SIG-M5 treated with dmso at 0.1 percent for 504 hours (cell line): ENCODE results near the gene XRCC5.
"Not testable (repeated sequence)": the region's sequence is repeated elsewhere in the genome, so short reads cannot be mapped to it uniquely, and the experiment has no call there.

Experiments used
- DNase-seq: peaks from one replicate; lab custom pipeline; 2025; ENCODE audit not compliant: unreplicated experiment; lab: John Stamatoyannopoulos, UW

XRCC5 gene

GRCh38 chr2:216117561-216118340, 8.6 kb downstream of the XRCC5 start:
- no peak for DNase-seq

- no peak for DNase-seq
Measured at GRCh38 chr2:216118474-216118873, 9.3 kb downstream of the XRCC5 start.

GRCh38 chr2:216119146-216119545, 10.0 kb downstream of the XRCC5 start:
- no peak for DNase-seq

GRCh38 chr2:216119986-216120385, 10.8 kb downstream of the XRCC5 start:
- DNase-seq: no peak

- no peak for DNase-seq
Measured at GRCh38 chr2:216121255-216121654, 12.1 kb downstream of the XRCC5 start.

DNA sequence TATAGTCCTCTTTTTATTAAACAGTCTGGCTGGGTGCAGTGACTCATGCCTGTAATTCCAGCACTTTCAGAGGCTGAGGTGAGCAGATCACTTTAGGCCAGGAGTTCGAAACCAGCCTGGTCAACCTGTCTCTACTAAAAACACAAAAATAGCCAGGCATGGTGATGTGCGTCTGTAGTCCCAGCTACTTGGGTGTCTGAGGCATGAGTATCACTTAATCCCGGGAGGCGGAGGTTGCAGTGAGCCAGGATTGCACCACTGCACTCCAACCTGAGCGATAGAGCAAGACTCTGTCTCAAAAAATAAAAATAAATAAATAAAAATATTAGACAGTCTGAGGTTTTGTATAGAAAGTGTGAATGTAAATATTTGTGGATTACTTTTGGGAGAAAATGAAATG, 17.8 kb downstream of the XRCC5 start:
- DNase-seq: no peak

DNA sequence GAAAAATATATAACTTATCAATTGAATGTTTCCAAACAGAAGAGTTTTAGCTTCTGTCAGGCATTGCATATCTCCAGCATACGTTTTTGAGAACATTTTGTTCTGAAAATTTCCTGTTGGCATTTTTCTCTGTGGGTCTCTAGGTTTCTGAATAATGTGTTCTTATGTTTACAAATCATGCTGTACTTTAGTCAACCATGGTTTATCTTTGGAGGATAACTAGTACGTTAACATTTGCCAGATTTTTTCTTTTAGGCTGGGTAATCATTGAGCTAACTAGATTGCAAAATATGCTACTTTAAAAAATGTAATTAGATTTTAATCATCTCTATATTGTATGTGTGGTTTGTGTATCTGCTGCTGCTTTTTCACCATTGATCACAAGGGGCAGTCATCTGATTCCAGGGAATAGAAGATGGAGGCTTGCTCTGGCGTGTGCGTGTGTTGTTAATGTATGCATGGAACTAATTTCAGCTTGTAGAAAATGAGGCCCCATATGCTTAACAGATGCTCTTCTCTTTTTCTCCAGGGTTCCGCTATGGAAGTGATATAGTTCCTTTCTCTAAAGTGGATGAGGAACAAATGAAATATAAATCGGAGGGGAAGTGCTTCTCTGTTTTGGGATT, 21.3 kb downstream of the XRCC5 start:
- no peak for DNase-seq

GRCh38 chr2:216131175-216131926, 22.2 kb downstream of the XRCC5 start:
- DNase-seq: peak; percentile 24

GRCh38 chr2:216132585-216132984, 23.4 kb downstream of the XRCC5 start:
- no peak for DNase-seq

DNA sequence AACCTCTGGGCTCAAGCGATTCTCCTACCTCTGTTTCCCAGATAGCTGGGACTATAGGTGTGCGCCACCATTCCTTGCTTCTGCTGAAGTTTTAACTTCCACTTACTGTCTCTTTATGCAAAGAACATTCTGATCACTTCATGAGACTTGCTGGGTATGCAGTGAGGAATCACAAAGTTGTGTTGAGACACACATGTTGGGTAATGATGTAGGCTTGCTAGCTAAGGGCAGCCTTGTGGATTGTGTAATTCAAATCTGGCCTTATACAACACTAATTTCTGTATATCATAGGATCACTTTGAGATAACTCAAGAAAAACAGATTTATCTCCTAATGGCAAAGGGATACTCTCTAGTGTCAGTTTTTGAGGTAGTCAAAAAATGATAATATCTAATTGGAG, 24.2 kb downstream of the XRCC5 start:
- DNase-seq: no peak

DNA sequence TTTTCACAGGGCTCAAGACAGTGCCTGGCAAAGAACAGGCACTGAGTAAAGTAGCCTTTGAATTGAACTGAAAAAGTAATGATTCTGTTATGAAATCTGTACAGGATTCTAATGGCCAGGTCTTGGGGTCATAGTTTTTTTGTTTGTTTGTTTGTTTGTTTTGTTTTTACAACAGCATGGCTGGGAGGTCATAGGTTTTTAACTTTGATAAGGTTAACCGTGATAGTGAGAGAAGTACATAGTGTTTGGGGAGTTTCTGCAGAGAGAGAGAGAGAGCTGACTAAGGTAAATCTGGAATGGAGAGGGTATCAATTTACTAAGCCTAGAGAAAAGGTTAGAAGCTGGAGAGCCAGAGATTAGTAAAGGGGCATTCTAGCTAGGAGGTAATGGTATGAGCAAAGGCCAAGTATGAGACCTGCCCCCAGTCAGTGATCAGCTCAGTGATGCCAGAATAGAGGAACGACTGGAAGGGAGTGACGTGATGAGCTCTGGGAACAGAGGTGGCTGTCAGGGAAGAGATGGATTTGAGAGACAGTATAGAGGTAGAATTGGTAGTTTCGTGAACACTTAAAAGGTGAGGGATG, 25.9 kb downstream of the XRCC5 start:
- DNase-seq: no peak

GRCh38 chr2:216139884-216140283, 30.7 kb downstream of the XRCC5 start:
- no peak for DNase-seq

- not testable (repeated sequence) for DNase-seq
Measured at GRCh38 chr2:216141516-216141915, 32.4 kb downstream of the XRCC5 start.

- no peak for DNase-seq
Measured at GRCh38 chr2:216142540-216142939, 33.4 kb downstream of the XRCC5 start.

GRCh38 chr2:216144372-216144771, 35.2 kb downstream of the XRCC5 start:
- DNase-seq: no peak

DNA sequence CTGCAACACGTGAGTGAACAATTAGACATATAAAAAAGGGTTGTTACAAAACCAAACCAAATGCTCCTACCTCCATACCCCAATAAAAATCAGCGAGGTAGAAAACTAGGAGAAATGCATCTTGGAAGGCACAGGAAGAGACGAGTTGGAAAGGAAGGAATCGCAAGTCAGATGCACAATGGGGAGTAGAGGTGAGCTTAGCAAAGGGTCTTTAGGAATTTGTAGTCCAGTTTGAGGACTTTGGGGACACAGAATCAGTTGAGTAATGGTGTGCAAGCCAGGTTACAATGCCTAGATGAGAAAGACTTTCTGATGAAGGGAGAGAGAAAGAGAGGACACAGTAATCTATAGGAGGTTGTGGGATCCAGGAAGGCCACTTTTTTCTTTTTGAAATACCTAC, 35.7 kb downstream of the XRCC5 start:
- DNase-seq: no peak

GRCh38 chr2:216146573-216146972, 37.4 kb downstream of the XRCC5 start:
- DNase-seq: no peak

- DNase-seq: no peak
Measured at GRCh38 chr2:216147172-216148131, 38.3 kb downstream of the XRCC5 start.

DNA sequence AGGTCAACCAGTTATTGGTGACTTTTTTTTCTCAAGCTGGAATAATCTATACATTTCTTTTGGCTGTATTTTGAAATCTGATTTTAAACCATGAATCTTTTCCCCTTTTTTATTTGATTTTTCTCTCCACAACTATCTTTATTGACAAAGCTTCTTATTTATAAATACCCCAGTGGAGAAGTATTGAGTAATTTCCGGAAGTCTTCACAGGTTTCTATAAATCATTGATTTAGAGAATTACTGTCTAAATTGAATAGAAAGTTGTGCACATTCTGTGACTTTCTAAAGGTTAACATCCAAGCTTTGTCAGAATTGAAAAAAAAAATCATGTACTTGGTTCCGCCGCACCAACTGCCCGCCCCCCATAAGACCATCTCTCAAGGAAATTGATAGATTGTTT, 39.8 kb downstream of the XRCC5 start:
- DNase-seq: no peak

DNA sequence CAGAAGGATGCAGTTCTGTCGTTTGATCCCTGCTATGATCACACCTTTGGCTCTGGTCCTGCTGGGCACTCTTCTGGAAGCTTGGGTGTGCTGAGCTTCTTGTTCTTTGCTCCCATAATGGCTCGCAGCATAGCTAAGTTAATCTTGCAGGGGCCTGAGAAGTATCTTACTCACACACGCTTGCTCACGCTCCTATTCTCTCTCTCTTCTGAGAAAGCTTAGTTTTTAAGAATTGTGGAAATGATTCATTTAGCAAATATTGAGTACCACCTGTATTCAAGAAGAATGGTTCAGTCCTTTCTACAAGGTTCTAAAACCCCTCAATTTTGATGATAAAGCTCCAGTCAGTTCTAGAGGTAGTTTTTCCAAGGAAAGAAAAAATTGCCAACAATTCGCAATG, 40.6 kb downstream of the XRCC5 start:
- DNase-seq: no peak
